Gastroesophageal sphincter (tissue), 4 donors: ENCODE results near the gene NDFIP1. TPM values are rescaled to one million over a fixed set of nuclear protein-coding genes. Genes with fewer than 3 reads are reported as not detected.

Experiments used
- ATAC-seq: fragments of 150-250 bp; one replicate; pipeline ENCODE4 v1.9.1; 2016; ENCODE audit warnings: mild to moderate bottlenecking, moderate library complexity
- H3K27ac ChIP-seq, 4 donors: fragments of 200-600 bp; sonication (generic) in 3 of 4; 1 replicate in 3 of 4; 2 replicates in 1 of 4; pipeline ENCODE4 v1.5.1; 2016 to 2019
- H3K27me3 ChIP-seq: fragments of 200-600 bp; sonication (generic); one replicate; pipeline ENCODE4 v1.5.1; 2019
- H3K36me3 ChIP-seq, 2 donors: fragments of 200-600 bp; sonication (generic); one replicate each; pipeline ENCODE4 v1.5.1; 2019; ENCODE audit warnings: control low read depth in 1 of 2
- H3K4me1 ChIP-seq, 3 donors: fragments of 200-600 bp; sonication (generic); 1 replicate in 2 of 3; 2 replicates in 1 of 3; pipeline ENCODE4 v1.5.1; 2016 to 2019; ENCODE audit warnings: control low read depth in 2 of 3
- H3K4me3 ChIP-seq, 2 donors: fragments of 200-600 bp; sonication (generic); one replicate each; pipeline ENCODE4 v1.5.1; 2019; ENCODE audit warnings: mild to moderate bottlenecking in 1 of 2, moderate library complexity in 1 of 2
- H3K9me3 ChIP-seq, 3 donors: fragments of 200-600 bp; sonication (generic); one replicate each; pipeline ENCODE4 v1.5.1; 2017 to 2019; ENCODE audit warnings: control low read depth in 2 of 3
- CTCF ChIP-seq, 4 experiments: fragments of 200-600 bp in 2 of 4; fragments of 450-650 bp in 2 of 4; sonication (generic) in 1 of 4; IDR thresholded peaks; one replicate each; pipeline ENCODE4 v1.5.1; 2017 to 2019; ENCODE audit warnings: antibody characterized with exemption in 4 of 4, mild to moderate bottlenecking in 2 of 4, moderate library complexity in 2 of 4
- EP300 ChIP-seq: sonication (generic); formaldehyde crosslinking; IDR thresholded peaks from one replicate; pipeline ENCODE4 v1.6.1; 2017; ENCODE audit warnings: antibody characterized with exemption, mild to moderate bottlenecking
- POLR2A ChIP-seq, 2 donors: fragments of 450-650 bp; IDR thresholded peaks; one replicate each; pipeline ENCODE4 v1.6.1; 2017; ENCODE audit warnings: antibody characterized with exemption in 2 of 2, mild to moderate bottlenecking in 2 of 2, moderate library complexity in 1 of 2
- POLR2AphosphoS5 ChIP-seq: sonication (generic); formaldehyde crosslinking; IDR thresholded peaks from one replicate; pipeline ENCODE4 v1.6.1; 2017; ENCODE audit warnings: antibody characterized with exemption
- WGBS, 2 donors: methylation state at CpG; one replicate each; pipeline ENCODE4 v1.1.5; 2018; ENCODE audit warnings: low coverage in 1 of 2; 5-methylcytosine and 5-hydroxymethylcytosine counted together
- total RNA-seq, 4 donors: library from RNA; depleted of rRNA; stranded (reverse); fragments of >200 nt; gene quantifications; one replicate each; pipeline ENCODE4 v1.1.0, GENCODE V29; 2016

The NDFIP1 gene
- total RNA-seq, 4 donors from 2014 or later = 62.4 to 86.7 (median 81.6) TPM

- Histone ChIP-seq H3K4me1 (no peaks in the 10 kb centered on the region), H3K27ac (no peak overlapping the region), H3K9me3 (no peaks in the 10 kb centered on the region), H3K4me3 (no peak overlapping the region), H3K36me3 (peaks cover 0 to 25% of the 10 kb centered on the region in 2 donors), H3K27me3 (no peaks in the 10 kb centered on the region)
- no peak for ATAC-seq
- TF ChIP-seq POLR2A (IDR thresholded peaks at IDR 0.05) = no peak
- no peak for TF ChIP-seq POLR2AphosphoS5
- no peak for TF ChIP-seq CTCF (IDR thresholded peaks at IDR 0.05)
- TF ChIP-seq EP300 = no peak
Observed at GRCh38 chr5:142159354-142159753, 50.8 kb downstream of the NDFIP1 start.

GRCh38 chr5:142164315-142164714 lies 55.7 kb downstream of the NDFIP1 start:
- ATAC-seq = no peak
- Histone ChIP-seq H3K9me3 (no peaks in the 10 kb centered on the region), H3K27ac (no peak overlapping the region), H3K36me3 (no peaks in the 10 kb centered on the region), H3K4me3 (no peak overlapping the region), H3K4me1 (peaks cover 0 to 5% (median 0%) of the 10 kb centered on the region in 3 donors), H3K27me3 (no peaks in the 10 kb centered on the region)
- TF ChIP-seq POLR2A (IDR thresholded peaks at IDR 0.05) (no peak), POLR2AphosphoS5 (no peak), CTCF (IDR thresholded peaks at IDR 0.05) (no peak), EP300 (no peak)
- 88 to 89% methylated on average over 3 to 5 of the region's 5 CpGs for WGBS, 2 donors

- TF ChIP-seq CTCF (IDR thresholded peaks at IDR 0.05) (no peak), POLR2AphosphoS5 (no peak), POLR2A (IDR thresholded peaks at IDR 0.05) (no peak), EP300 (no peak)
- 97 to 98% methylated on average over 4 of the region's 4 CpGs for WGBS, 2 donors
- H3K4me1 ChIP-seq = peaks cover 0 to 12% (median 0%) of the 10 kb centered on the region in 3 donors
- H3K27me3 ChIP-seq = no peaks in the 10 kb centered on the region
- H3K4me3 ChIP-seq = no peak overlapping the region
- no peaks in the 10 kb centered on the region for H3K9me3 ChIP-seq
- no peak overlapping the region for H3K27ac ChIP-seq
- H3K36me3 ChIP-seq = no peaks in the 10 kb centered on the region
- ATAC-seq = no peak
Observed at GRCh38 chr5:142166754-142167153, 58.2 kb downstream of the NDFIP1 start.

GRCh38 chr5:142167458-142167857 lies 58.9 kb downstream of the NDFIP1 start:
- Histone ChIP-seq H3K4me3 (no peak overlapping the region), H3K27me3 (no peaks in the 10 kb centered on the region), H3K9me3 (no peaks in the 10 kb centered on the region), H3K36me3 (no peaks in the 10 kb centered on the region), H3K4me1 (peaks cover 0 to 12% (median 0%) of the 10 kb centered on the region in 3 donors), H3K27ac (no peak overlapping the region)
- 85 to 87% methylated on average over 4 to 6 of the region's 6 CpGs for WGBS, 2 donors
- no peak for ATAC-seq
- TF ChIP-seq POLR2A (IDR thresholded peaks at IDR 0.05) (no peak), EP300 (no peak), POLR2AphosphoS5 (no peak), CTCF (IDR thresholded peaks at IDR 0.05) (no peak)

- ATAC-seq = no peak
- TF ChIP-seq POLR2AphosphoS5 (no peak), CTCF (IDR thresholded peaks at IDR 0.05) (no peak), POLR2A (IDR thresholded peaks at IDR 0.05) (no peak), EP300 (no peak)
- 90 to 94% methylated on average over 3 of the region's 3 CpGs for WGBS, 2 donors
- H3K27me3 ChIP-seq = no peaks in the 10 kb centered on the region
- H3K36me3 ChIP-seq = no peaks in the 10 kb centered on the region
- no peaks in the 10 kb centered on the region for H3K9me3 ChIP-seq
- H3K4me1 ChIP-seq = peaks cover 0 to 12% (median 0%) of the 10 kb centered on the region in 3 donors
- no peak overlapping the region for H3K4me3 ChIP-seq
- no peak overlapping the region for H3K27ac ChIP-seq
Observed at GRCh38 chr5:142168365-142168764, 59.8 kb downstream of the NDFIP1 start.
